ENCODE data around the gene SHQ1.

The SHQ1 gene

DNA sequence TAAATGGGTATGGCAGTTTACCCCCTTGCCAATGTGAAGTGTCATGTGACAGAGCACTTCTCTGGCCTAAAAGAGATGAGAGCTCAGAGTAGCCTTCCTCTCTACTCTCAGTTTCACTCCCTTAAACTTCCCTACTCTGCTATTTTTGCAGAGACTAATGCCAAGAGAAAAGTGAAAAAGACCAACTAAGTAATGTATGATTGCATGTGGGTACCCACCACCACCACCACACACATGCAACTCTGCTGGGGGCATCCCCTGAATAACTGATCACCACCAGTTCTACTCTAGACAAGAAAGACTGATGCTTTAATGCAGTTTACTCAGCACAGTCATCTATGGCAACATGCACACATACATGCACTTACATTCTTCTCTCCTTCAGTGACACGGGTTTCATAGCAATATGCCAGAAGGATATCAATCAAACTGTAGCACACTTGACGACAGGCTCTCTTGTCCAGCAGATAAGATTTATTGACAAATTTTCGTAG lies 31.3 kb downstream of the SHQ1 start:
- Histone ChIP-seq H3K9me3 (no peaks in the 10 kb centered on the region), H3K4me3 (no peak overlapping the region), H3K4me1 (peaks cover 0 to 14% (median 10%) of the 10 kb centered on the region in 4 donors), H3K36me3 (peaks cover 3 to 8% (median 5%) of the 10 kb centered on the region in 3 donors), H3K27me3 (no peaks in the 10 kb centered on the region), H3K27ac (no peak overlapping the region)
- intact Hi-C loops (cut with DNase I; ENCODE audit: low total_unique reads) = loop anchor here (5.0 kb wide), 1 partner anchor 860 kb away; no protein-coding TSS in a partner anchor
- no peak for DNase-seq
- TF ChIP-seq, protein P1, sequence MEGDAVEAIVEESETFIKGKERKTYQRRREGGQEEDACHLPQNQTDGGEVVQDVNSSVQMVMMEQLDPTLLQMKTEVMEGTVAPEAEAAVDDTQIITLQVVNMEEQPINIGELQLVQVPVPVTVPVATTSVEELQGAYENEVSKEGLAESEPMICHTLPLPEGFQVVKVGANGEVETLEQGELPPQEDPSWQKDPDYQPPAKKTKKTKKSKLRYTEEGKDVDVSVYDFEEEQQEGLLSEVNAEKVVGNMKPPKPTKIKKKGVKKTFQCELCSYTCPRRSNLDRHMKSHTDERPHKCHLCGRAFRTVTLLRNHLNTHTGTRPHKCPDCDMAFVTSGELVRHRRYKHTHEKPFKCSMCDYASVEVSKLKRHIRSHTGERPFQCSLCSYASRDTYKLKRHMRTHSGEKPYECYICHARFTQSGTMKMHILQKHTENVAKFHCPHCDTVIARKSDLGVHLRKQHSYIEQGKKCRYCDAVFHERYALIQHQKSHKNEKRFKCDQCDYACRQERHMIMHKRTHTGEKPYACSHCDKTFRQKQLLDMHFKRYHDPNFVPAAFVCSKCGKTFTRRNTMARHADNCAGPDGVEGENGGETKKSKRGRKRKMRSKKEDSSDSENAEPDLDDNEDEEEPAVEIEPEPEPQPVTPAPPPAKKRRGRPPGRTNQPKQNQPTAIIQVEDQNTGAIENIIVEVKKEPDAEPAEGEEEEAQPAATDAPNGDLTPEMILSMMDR (IDR thresholded peaks at IDR 0.05) = no peak

DNA sequence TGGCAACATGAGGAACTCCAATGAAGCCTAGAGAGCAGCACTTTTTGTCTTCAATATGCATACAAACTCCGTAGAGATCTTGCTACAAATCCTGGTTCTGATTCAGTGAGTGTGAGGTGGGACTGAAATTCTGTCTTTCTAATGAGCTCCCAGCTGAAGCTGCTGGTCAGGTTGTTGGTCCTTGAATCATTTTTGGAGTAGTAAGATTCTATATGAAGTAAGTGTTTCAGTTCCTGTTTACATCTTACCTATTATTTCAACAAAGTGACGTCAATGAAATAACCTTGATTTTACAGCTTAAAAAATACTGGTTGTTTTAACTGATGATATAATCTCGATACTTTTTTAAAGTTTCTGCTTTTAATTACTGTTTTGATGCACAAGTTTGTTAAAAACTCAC lies 33.9 kb downstream of the SHQ1 start:
- no peak for DNase-seq
- Histone ChIP-seq H3K4me1 (no peaks in the 10 kb centered on the region), H3K27me3 (no peaks in the 10 kb centered on the region), H3K36me3 (peaks cover 5 to 8% (median 8%) of the 10 kb centered on the region in 3 donors), H3K9me3 (no peaks in the 10 kb centered on the region), H3K27ac (no peak overlapping the region), H3K4me3 (no peak overlapping the region)
- intact Hi-C loops (cut with DNase I; ENCODE audit: low total_unique reads) = no loop called here
- TF ChIP-seq, protein P1 (IDR thresholded peaks at IDR 0.05) = no peak

DNA sequence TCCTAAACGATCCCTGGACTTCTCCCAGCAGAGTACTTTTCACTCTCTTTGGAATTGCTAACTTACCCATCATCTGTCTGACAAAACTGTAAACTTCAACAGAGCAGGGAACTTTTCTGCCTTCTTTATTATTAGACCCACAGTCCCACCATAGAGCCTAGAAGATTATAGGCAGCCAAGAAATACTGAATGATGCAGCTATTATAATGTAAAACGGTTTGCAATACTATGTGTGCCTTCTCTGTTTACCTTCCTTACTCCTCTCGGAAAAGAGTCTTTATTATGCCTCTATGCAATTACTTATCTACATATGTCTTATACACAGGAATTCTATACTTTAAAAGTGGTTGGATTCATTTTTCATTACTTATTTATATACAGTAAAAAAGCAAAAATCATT lies 36.0 kb downstream of the SHQ1 start:
- DNase-seq = no peak
- no peak overlapping the region for H3K4me3 ChIP-seq
- H3K27ac ChIP-seq = no peak overlapping the region
- peaks cover 5 to 8% (median 8%) of the 10 kb centered on the region in 3 donors for H3K36me3 ChIP-seq
- H3K4me1 ChIP-seq = no peaks in the 10 kb centered on the region
- TF ChIP-seq, protein P1 (IDR thresholded peaks at IDR 0.05) = no peak
- no peaks in the 10 kb centered on the region for H3K27me3 ChIP-seq
- intact Hi-C loops (cut with DNase I; ENCODE audit: low total_unique reads) = no loop called here
- H3K9me3 ChIP-seq = no peaks in the 10 kb centered on the region

DNA sequence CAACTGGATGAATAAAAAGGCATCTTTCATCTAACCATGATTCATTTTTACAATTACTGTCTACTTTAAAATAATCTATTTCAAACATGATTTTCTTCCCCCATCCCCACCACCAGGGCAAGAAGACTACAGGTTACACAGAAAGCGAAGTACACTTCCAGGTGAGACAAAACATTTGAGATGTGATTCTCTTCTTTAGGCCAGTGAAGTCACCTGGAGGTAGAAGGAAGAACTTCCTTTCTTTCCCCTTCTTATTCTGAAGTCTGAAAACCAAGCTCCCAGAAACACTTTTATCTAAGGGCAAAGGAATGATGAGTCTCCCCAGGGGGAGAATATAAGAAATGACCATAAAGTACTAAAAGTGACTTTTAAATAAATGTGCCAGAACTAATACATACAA lies 36.7 kb downstream of the SHQ1 start:
- no peak for DNase-seq
- no peaks in the 10 kb centered on the region for H3K9me3 ChIP-seq
- peaks cover 3 to 8% (median 5%) of the 10 kb centered on the region in 3 donors for H3K36me3 ChIP-seq
- no peaks in the 10 kb centered on the region for H3K4me1 ChIP-seq
- intact Hi-C loops (cut with DNase I; ENCODE audit: low total_unique reads) = no loop called here
- TF ChIP-seq, protein P1 (IDR thresholded peaks at IDR 0.05) = no peak
- no peak overlapping the region for H3K4me3 ChIP-seq
- no peaks in the 10 kb centered on the region for H3K27me3 ChIP-seq
- H3K27ac ChIP-seq = no peak overlapping the region

DNA sequence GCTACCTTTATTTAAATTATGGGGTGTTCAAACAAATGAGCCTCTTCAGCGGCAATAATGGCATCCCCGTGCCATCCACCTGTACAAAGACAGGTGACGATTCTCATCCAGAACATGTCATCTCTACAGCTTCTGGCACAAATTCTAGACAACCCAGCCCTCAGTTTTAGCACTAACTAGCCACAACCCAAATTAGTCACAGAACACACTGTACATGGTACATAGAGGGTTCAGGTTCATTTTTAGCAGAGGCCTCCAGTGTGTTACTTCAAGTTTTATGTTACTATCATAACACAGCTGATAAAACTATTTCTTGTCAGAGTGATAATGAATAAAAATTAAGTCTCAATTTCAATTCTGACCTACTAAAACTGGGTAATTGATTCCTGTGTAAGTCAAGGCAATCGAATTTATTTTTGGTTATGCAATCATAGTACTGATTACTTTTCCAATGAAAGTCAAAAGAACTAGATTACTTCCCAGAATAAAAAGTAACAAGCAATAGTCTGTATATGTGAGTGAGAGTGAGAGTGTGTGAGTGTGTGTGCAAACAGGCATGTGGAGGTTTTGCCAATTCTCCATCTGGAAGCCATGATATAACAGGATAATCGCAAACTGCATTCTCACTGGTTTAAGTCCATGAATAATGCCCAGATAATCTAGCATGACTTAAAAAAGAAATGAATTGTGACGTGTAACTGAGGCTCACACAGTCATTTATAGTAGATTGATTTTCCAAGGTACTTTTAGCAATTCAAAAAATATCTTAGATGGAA lies 37.4 kb downstream of the SHQ1 start:
- no peak for DNase-seq
- H3K27me3 ChIP-seq = no peaks in the 10 kb centered on the region
- TF ChIP-seq, protein P1 (IDR thresholded peaks at IDR 0.05) = no peak
- intact Hi-C loops (cut with DNase I; ENCODE audit: low total_unique reads) = no loop called here
- H3K4me1 ChIP-seq = peaks cover 0 to 4% (median 0%) of the 10 kb centered on the region in 4 donors
- H3K4me3 ChIP-seq = no peak overlapping the region
- H3K9me3 ChIP-seq = no peaks in the 10 kb centered on the region
- H3K27ac ChIP-seq = no peak overlapping the region
- peaks cover 3 to 8% (median 5%) of the 10 kb centered on the region in 3 donors for H3K36me3 ChIP-seq
